ENCODE measurements around the gene DNAAF8. TPM values are rescaled to one million over a fixed set of nuclear protein-coding genes. Genes with fewer than 3 reads are reported as not detected.

Gene DNAAF8
- polyA plus RNA-seq, 5 donors: 1.6 to 4.8 (median 2.4) TPM

- no peak for DNase-seq
These were observed 39.5 kb upstream of the DNAAF8 start for GRCh38 chr16:4694642-4695451.

- no peak for DNase-seq
These were observed 38.7 kb upstream of the DNAAF8 start for GRCh38 chr16:4695473-4696171.

GRCh38 chr16:4696172-4696904, 38.0 kb upstream of the DNAAF8 start:
- DNase-seq: no peak

GRCh38 chr16:4696905-4697847, 37.2 kb upstream of the DNAAF8 start:
- DNase-seq: no peak

- no peak for DNase-seq
These were observed 36.5 kb upstream of the DNAAF8 start for GRCh38 chr16:4697848-4698291.

GRCh38 chr16:4698321-4699045, 35.9 kb upstream of the DNAAF8 start:
- DNase-seq: no peak

- no peak for DNase-seq
These were observed 35.2 kb upstream of the DNAAF8 start for GRCh38 chr16:4699046-4699556.

GRCh38 chr16:4700380-4700996, 33.8 kb upstream of the DNAAF8 start:
- no peak for DNase-seq

GRCh38 chr16:4700997-4701743, 33.2 kb upstream of the DNAAF8 start:
- no peak for DNase-seq

GRCh38 chr16:4701791-4702465, 32.4 kb upstream of the DNAAF8 start:
- no peak for DNase-seq

- no peak for DNase-seq
These were observed 31.9 kb upstream of the DNAAF8 start for GRCh38 chr16:4702466-4702808.

GRCh38 chr16:4703906-4704305, 30.4 kb upstream of the DNAAF8 start:
- DNase-seq: no peak

GRCh38 chr16:4704491-4704890, 29.8 kb upstream of the DNAAF8 start:
- no peak for DNase-seq

GRCh38 chr16:4704913-4705312, 29.4 kb upstream of the DNAAF8 start:
- no peak for DNase-seq

- no peak for DNase-seq
These were observed 27.5 kb upstream of the DNAAF8 start for GRCh38 chr16:4706871-4707270.

- DNase-seq: no peak
These were observed 24.9 kb upstream of the DNAAF8 start for GRCh38 chr16:4709481-4709880.

GRCh38 chr16:4713663-4714501, 20.5 kb upstream of the DNAAF8 start:
- no peak for DNase-seq

- DNase-seq: no peak
These were observed 19.3 kb upstream of the DNAAF8 start for GRCh38 chr16:4714996-4715395.

Data from right lung (tissue), 5 donors.